GM12878 (cell line): Measurements from ENCODE around the gene HAO1. TPM values are rescaled to one million over a fixed set of nuclear protein-coding genes. Genes with fewer than 3 reads are reported as not detected.

Experiments used
- ATAC-seq: fragments of 200-7000 bp; cut with Tn5 transposase; 3 replicates; pipeline ENCODE4 v1.9.1; 2020; ENCODE audit warnings: mild to moderate bottlenecking, moderate library complexity
- BruUV-seq: library from RNA; stranded (reverse); fragments of 400-500 nt; replicated peaks from 2 replicates; lab custom pipeline; 2021; lab: Mats Ljungman, UMichigan
- CTCF ChIA-PET: fragments of 300-600 bp; sonication (Branson Sonifier 250); formaldehyde crosslinking; extraction: SDS; loops from one replicate; lab custom pipeline; 2021; ENCODE audit warnings: inconsistent platforms; lab: Yijun Ruan, JAX
- POLR2A ChIA-PET: fragments of 350-600 bp; formaldehyde crosslinking; extraction: SDS; loops from one replicate; lab custom pipeline; 2021; ENCODE audit warnings: inconsistent platforms; lab: Charles Lee
- RAD21 ChIA-PET: fragments of 300-600 bp; sonication (Branson Sonifier 250); formaldehyde crosslinking; loops from one replicate; lab custom pipeline; 2023; ENCODE audit warnings: antibody characterized with exemption; ENCODE audit not compliant: unreplicated experiment; lab: Charles Lee
- SMC1A ChIA-PET: fragments of 300-600 bp; sonication (Branson Sonifier 250); formaldehyde crosslinking; loops from one replicate; lab custom pipeline; 2023; ENCODE audit not compliant: unreplicated experiment, uncharacterized antibody; lab: Charles Lee
- DNase-seq: peaks from one replicate; pipeline ENCODE4 v3.0.0-alpha.2; 2011; ENCODE audit warnings: low read depth, low spot score
- FAIRE-seq: peaks from 3 replicates; lab custom pipeline; 2011; peaks lifted over from hg19 to GRCh38; lab: Jason Lieb, UNC
- H2AFZ ChIP-seq: 2 replicates; pipeline ENCODE4 v1.6.0; 2011; ENCODE audit warnings: low read depth, low read length, control low read depth; ENCODE audit not compliant: control insufficient read depth
- H3K27ac ChIP-seq: 2 replicates; pipeline ENCODE4 v1.5.1; 2011; ENCODE audit warnings: control low read depth; ENCODE audit not compliant: control insufficient read depth, insufficient read depth
- H3K27me3 ChIP-seq, 2 experiments: replicated peaks in 1 of 2; 2 replicates each; pipeline versions ENCODE4 v1.6.0 to v1.6.1; 2011; ENCODE audit warnings: low read length in 1 of 2; ENCODE audit not compliant: control insufficient read depth in 2 of 2, insufficient read depth in 2 of 2
- H3K36me3 ChIP-seq, 2 experiments: 2 replicates each; pipeline ENCODE4 v1.5.1; 2011; ENCODE audit warnings: low read length in 1 of 2; ENCODE audit not compliant: control insufficient read depth in 2 of 2, insufficient read depth in 2 of 2
- H3K4me1 ChIP-seq: 2 replicates; pipeline ENCODE4 v1.6.1; 2011; ENCODE audit warnings: mild to moderate bottlenecking, low read length, moderate library complexity, mixed read lengths; ENCODE audit not compliant: control insufficient read depth, insufficient read depth
- H3K4me2 ChIP-seq: 2 replicates; pipeline ENCODE4 v1.6.0; 2011; ENCODE audit warnings: control low read depth; ENCODE audit not compliant: control insufficient read depth, insufficient read depth
- H3K4me3 ChIP-seq: fragments of 200-600 bp; sonication (generic); 2 replicates; pipeline ENCODE4 v1.5.1; 2016
- H3K79me2 ChIP-seq: 2 replicates; pipeline ENCODE4 v1.6.0; 2011; ENCODE audit warnings: low read length; ENCODE audit not compliant: control insufficient read depth, insufficient read depth
- H3K9ac ChIP-seq: 2 replicates; pipeline ENCODE4 v1.8.0; 2011; ENCODE audit warnings: low read length, control low read depth, mixed read lengths; ENCODE audit not compliant: control insufficient read depth, insufficient read depth
- H3K9me3 ChIP-seq: replicated peaks from 3 replicates; pipeline ENCODE4 v1.5.1; 2011; ENCODE audit warnings: mild to moderate bottlenecking, low read length; ENCODE audit not compliant: control insufficient read depth, insufficient read depth
- H4K20me1 ChIP-seq: 2 replicates; pipeline ENCODE4 v1.6.0; 2011; ENCODE audit not compliant: control insufficient read depth, insufficient read depth
- BCL3 ChIP-seq: IDR thresholded peaks from 2 replicates; pipeline ENCODE4 v1.6.1; 2011; ENCODE audit warnings: borderline replicate concordance, low read depth, mild to moderate bottlenecking, moderate library complexity, low read length; ENCODE audit not compliant: insufficient read depth, poor library complexity, severe bottlenecking
- BHLHE40 ChIP-seq, 2 experiments: fragments of 450-650 bp in 1 of 2; IDR thresholded peaks; 2 replicates each; pipeline ENCODE4 v1.6.1; 2011 to 2017; ENCODE audit warnings: low read depth in 2 of 2, borderline replicate concordance in 1 of 2, improper control_type of control experiment in 1 of 2, low read length in 1 of 2, mild to moderate bottlenecking in 1 of 2
- BMI1 ChIP-seq: fragments of 450-650 bp; IDR thresholded peaks from 2 replicates; pipeline ENCODE4 v1.6.1; 2016; ENCODE audit warnings: mild to moderate bottlenecking, moderate library complexity, borderline replicate concordance
- CREB1 ChIP-seq: IDR thresholded peaks from 2 replicates; pipeline ENCODE4 v1.6.1; 2012; ENCODE audit warnings: low read depth, mild to moderate bottlenecking, inconsistent platforms
- E2F4 ChIP-seq: IDR thresholded peaks from 2 replicates; pipeline ENCODE4 v1.6.1; 2012; ENCODE audit warnings: low read depth, low read length, improper control_type of control experiment
- MEF2B ChIP-seq: fragments of 450-650 bp; IDR thresholded peaks from 2 replicates; pipeline ENCODE4 v1.6.1; 2018; ENCODE audit warnings: mild to moderate bottlenecking, moderate library complexity; ENCODE audit not compliant: partially characterized antibody, poor library complexity, severe bottlenecking
- PBX3 ChIP-seq: IDR thresholded peaks from 2 replicates; pipeline ENCODE4 v1.6.1; 2011; ENCODE audit warnings: mild to moderate bottlenecking, low read depth, low read length, moderate library complexity; ENCODE audit not compliant: insufficient replicate concordance
- RAD21 ChIP-seq: IDR thresholded peaks from 2 replicates; pipeline ENCODE4 v1.6.1; 2011; ENCODE audit warnings: mild to moderate bottlenecking, low read depth, low read length, moderate library complexity; ENCODE audit not compliant: insufficient read depth
- RB1 ChIP-seq: fragments of 450-650 bp; formaldehyde crosslinking; IDR thresholded peaks from 2 replicates; pipeline ENCODE4 v1.6.1; 2017; ENCODE audit warnings: mild to moderate bottlenecking, borderline replicate concordance
- REST ChIP-seq: IDR thresholded peaks from 2 replicates; pipeline ENCODE4 v1.6.1; 2012; ENCODE audit warnings: mild to moderate bottlenecking, low read depth, low read length
- SPI1 ChIP-seq: IDR thresholded peaks from 2 replicates; pipeline ENCODE4 v1.6.1; 2011; ENCODE audit warnings: low read depth, mild to moderate bottlenecking, low read length, moderate library complexity, borderline replicate concordance; ENCODE audit not compliant: insufficient read depth
- SUPT20H ChIP-seq: IDR thresholded peaks from 2 replicates; pipeline ENCODE4 v1.6.1; 2011; ENCODE audit warnings: low read depth, mild to moderate bottlenecking, low read length, moderate library complexity, borderline replicate concordance; ENCODE audit not compliant: control insufficient read depth
- TAF1 ChIP-seq: IDR thresholded peaks from 2 replicates; pipeline ENCODE4 v1.6.1; 2011; ENCODE audit warnings: mild to moderate bottlenecking, low read depth, low read length, borderline replicate concordance
- ZZZ3 ChIP-seq: IDR thresholded peaks from 2 replicates; pipeline ENCODE4 v1.6.1; 2011; ENCODE audit warnings: low read depth; ENCODE audit not compliant: control insufficient read depth, insufficient read length
- WGBS: methylation state at CpG from one replicate; pipeline ENCODE4 v1.1.6; 2016; ENCODE audit warnings: low lambda C conversion rate; ENCODE audit not compliant: insufficient replicate concordance, insufficient coverage; ENCODE audit errors: missing lambda C conversion rate; 5-methylcytosine and 5-hydroxymethylcytosine counted together
- in situ Hi-C: fragments of 300-500 bp; cut with MboI; formaldehyde crosslinking; loops from 9 replicates; pipeline ENCODE4 v1.14.3; 2018; ENCODE audit warnings: mixed read lengths
- intact Hi-C: fragments of 100-400 bp; cut with micrococcal nuclease; formaldehyde crosslinking; loops from one replicate; pipeline ENCODE4 v1.14.2; 2022; ENCODE audit not compliant: unreplicated experiment
- polyA plus RNA-seq, 11 experiments: library from polyadenylated mRNA; depleted of rRNA in 4 of 11; unstranded in 6 of 11; stranded (reverse) in 5 of 11; fragments of >200 nt; fragmentation: Nextera tagmentation in 4 of 11; fragmentation: Illumina TruSeq in 1 of 11; extraction: Ambion mirVana in 4 of 11; extraction: Trizol in 1 of 11; gene quantifications; 1 replicate in 1 of 11; 2 replicates in 10 of 11; pipeline versions ENCODE4 v1.2.1 to v1.2.3, GENCODE V29; 2011 to 2016; ENCODE audit warnings: inconsistent platforms in 2 of 11, missing spikeins in 2 of 11, low read depth in 1 of 11
- total RNA-seq, 4 experiments: library from RNA; depleted of rRNA in 3 of 4; stranded (reverse); fragments of >200 nt in 3 of 4; fragmentation: Illumina TruSeq in 1 of 4; extraction: Trizol in 1 of 4; gene quantifications; 2 replicates each; pipeline versions ENCODE4 v1.2.1 to v1.2.3, GENCODE V29; 2013 to 2021

Gene HAO1
- total and polyA plus RNA-seq, 10 of the 15 experiments (the other 5 are each of a cell fraction or from before 2014, with no cell fraction given), result 0.03 to 0.29 (median 0.05) TPM; not detected in 7

GRCh38 chr20:7855545-7855944 lies 84.7 kb downstream of the HAO1 start:
- H3K4me3 ChIP-seq, result no peak overlapping the region
- DNase-seq, result no peak
- no peak overlapping the region for H3K4me2 ChIP-seq
- POLR2A ChIA-PET, result no interaction called here
- RAD21 ChIA-PET, result no interaction called here
- H2AFZ ChIP-seq, result no peak overlapping the region
- H3K36me3 ChIP-seq, result no peaks in the 10 kb centered on the region
- SMC1A ChIA-PET, result no interaction called here
- no peaks in the 10 kb centered on the region for H3K9me3 ChIP-seq
- H3K4me1 ChIP-seq, result no peaks in the 10 kb centered on the region
- whole genome bisulfite sequencing, result 0% methylated on average over 1 of the region's 1 CpG
- no peak overlapping the region for H3K27ac ChIP-seq
- intact Hi-C loops (loop anchor here (5.0 kb wide), 3 partner anchors 1028 to 1273 kb away; partner anchors contain the start of gene BMP2), in situ Hi-C loops (loop anchor here (10.0 to 25.0 kb wide), 2 partner anchors 1031 to 1093 kb away; partner anchors contain the start of gene BMP2)
- no peaks in the 10 kb centered on the region for H3K79me2 ChIP-seq
- H3K27me3 ChIP-seq, result no peaks in the 10 kb centered on the region; a peak in 1 of 4 replicates
- no peak for ATAC-seq
- no peaks in the 10 kb centered on the region for H4K20me1 ChIP-seq
- no peak for FAIRE-seq
- CTCF ChIA-PET, result interaction anchor here (0.6 to 0.8 kb wide), 2 partner anchors 56 to 480 kb away, joined by 3 read pairs; no protein-coding TSS in a partner anchor
- H3K9ac ChIP-seq, result no peak overlapping the region
- no TSS peak for BruUV-seq
- TF ChIP-seq RAD21 (no peak), MEF2B (no peak), CREB1 (no peak), BHLHE40 (IDR thresholded peaks at IDR 0.05; ENCODE audit: borderline replicate concordance in 1 of 2, low read depth in 2 of 2, low read length in 1 of 2) (no peak), SPI1 (no peak), E2F4 (no peak), BCL3 (no peak), SUPT20H (no peak), BMI1 (no peak), TAF1 (no peak), ZZZ3 (no peak), RB1 (no peak), REST (no peak), PBX3 (no peak)
